Measurements from ENCODE around the gene SHC3. TPM values are rescaled to one million over a fixed set of nuclear protein-coding genes. Genes with fewer than 3 reads are reported as not detected.

Gene SHC3
- total RNA-seq, 2 donors from 2014 or later: 5.7 to 6.9 TPM

GRCh38 chr9:89224633-89225032 lies 46.0 kb upstream of the SHC3 start:
- no peak for DNase-seq
- ATAC-seq: no peak
- H3K36me3 ChIP-seq (replicated peaks in 1 of 2; ENCODE audit: insufficient read depth in 1 of 2, low read depth in 2 of 2): no peaks in the 10 kb centered on the region
- H3K27me3 ChIP-seq: no peaks in the 10 kb centered on the region
- 83 to 88% methylated on average over 4 of the region's 4 CpGs for WGBS, 2 donors
- TF ChIP-seq CTCF (IDR thresholded peaks at IDR 0.05): no peak
- H3K4me1 ChIP-seq: no peaks in the 10 kb centered on the region
- H3K27ac ChIP-seq: no peak overlapping the region
- H3K4me3 ChIP-seq: no peak overlapping the region
- no peaks in the 10 kb centered on the region for H3K9me3 ChIP-seq
- intact Hi-C loops (cut with DNase I): no loop called here

GRCh38 chr9:89223396-89223977 lies 44.9 kb upstream of the SHC3 start:
- no peaks in the 10 kb centered on the region for H3K27me3 ChIP-seq
- ATAC-seq (no peak), DNase-seq (no peak)
- intact Hi-C loops (cut with DNase I): no loop called here
- TF ChIP-seq CTCF (IDR thresholded peaks at IDR 0.05): no peak
- no peak for TF ChIP-seq POLR2A (IDR thresholded peaks at IDR 0.05)
- no peaks in the 10 kb centered on the region for H3K4me1 ChIP-seq
- no peak overlapping the region for H3K27ac ChIP-seq
- no peaks in the 10 kb centered on the region for H3K9me3 ChIP-seq
- 83% methylated on average over 5 of the region's 5 CpGs for WGBS, 2 donors
- H3K36me3 ChIP-seq (replicated peaks in 1 of 2; ENCODE audit: insufficient read depth in 1 of 2, low read depth in 2 of 2): no peaks in the 10 kb centered on the region
- H3K4me3 ChIP-seq: no peak overlapping the region

GRCh38 chr9:89219637-89220036 lies 41.0 kb upstream of the SHC3 start:
- 53 to 74% methylated on average over 5 of the region's 5 CpGs for WGBS, 2 donors

GRCh38 chr9:89218040-89218928 lies 39.7 kb upstream of the SHC3 start:
- intact Hi-C loops (cut with DNase I): no loop called here
- ATAC-seq (no peak), DNase-seq (no peak)
- H3K9me3 ChIP-seq: no peaks in the 10 kb centered on the region
- no peaks in the 10 kb centered on the region for H3K4me1 ChIP-seq
- no peaks in the 10 kb centered on the region for H3K27me3 ChIP-seq
- 65 to 71% methylated on average over 11 of the region's 11 CpGs for WGBS, 2 donors
- no peak overlapping the region for H3K4me3 ChIP-seq
- TF ChIP-seq CTCF (IDR thresholded peaks at IDR 0.05) (no peak), POLR2A (IDR thresholded peaks at IDR 0.05) (no peak)
- H3K36me3 ChIP-seq (replicated peaks in 1 of 2; ENCODE audit: insufficient read depth in 1 of 2, low read depth in 2 of 2): no peaks in the 10 kb centered on the region
- no peak overlapping the region for H3K27ac ChIP-seq

More at GRCh38 chr9:89219637-89220036, 41.0 kb upstream of the SHC3 start:
- Histone ChIP-seq H3K36me3 (replicated peaks in 1 of 2; ENCODE audit: insufficient read depth in 1 of 2, low read depth in 2 of 2) (no peaks in the 10 kb centered on the region), H3K4me3 (no peak overlapping the region), H3K9me3 (no peaks in the 10 kb centered on the region), H3K27me3 (no peaks in the 10 kb centered on the region), H3K4me1 (no peaks in the 10 kb centered on the region), H3K27ac (no peak overlapping the region)
- TF ChIP-seq POLR2A (IDR thresholded peaks at IDR 0.05): no peak
- no peak for TF ChIP-seq CTCF (IDR thresholded peaks at IDR 0.05)
- intact Hi-C loops (cut with DNase I): no loop called here
- no peak for DNase-seq
- ATAC-seq: no peak

All from body of pancreas (tissue), 4 donors.